ENCODE measurements around the gene CLK3.

The CLK3 gene

GRCh38 chr15:74632601-74633000 lies 17.0 kb downstream of the CLK3 start:
- 94% methylated on average over 9 of the region's 9 CpGs for WGBS
- no peak overlapping the region for H3K14ac ChIP-seq (ENCODE audit: low read length in 2 of 2)
- H2BK15ac ChIP-seq (ENCODE audit: low read depth, poor library complexity, severe bottlenecking): no peak overlapping the region
- no peak overlapping the region for H2BK120ac ChIP-seq (ENCODE audit: low read depth, low read length)
- H3K79me1 ChIP-seq (replicated peaks; ENCODE audit: low read length, poor library complexity, severe bottlenecking): peaks cover 34% of the 10 kb centered on the region
- H3K27ac ChIP-seq (ENCODE audit: low read length, poor library complexity, severe bottlenecking): no peak overlapping the region
- no peak overlapping the region for H2AFZ ChIP-seq (ENCODE audit: low read depth, low read length)
- H3K27me3 ChIP-seq (ENCODE audit: control insufficient read depth in 1 of 2, insufficient read depth in 1 of 2, low read length in 2 of 2): no peaks in the 10 kb centered on the region
- H3K9me3 ChIP-seq (ENCODE audit: control insufficient read depth, low read length): no peaks in the 10 kb centered on the region
- no peak overlapping the region for H3K18ac ChIP-seq (ENCODE audit: low read depth in 1 of 2, low read length in 2 of 2)
- H4K91ac ChIP-seq (ENCODE audit: low read length): no peak overlapping the region
- H2AK5ac ChIP-seq (ENCODE audit: low read length, severe bottlenecking): no peak overlapping the region
- no peak overlapping the region for H3K23ac ChIP-seq (ENCODE audit: low read length in 2 of 2)
- H2BK5ac ChIP-seq (ENCODE audit: low read depth, low read length, poor library complexity, severe bottlenecking): no peak overlapping the region
- H3K36me3 ChIP-seq (ENCODE audit: control insufficient read depth in 1 of 2, insufficient read depth in 2 of 2, low read depth in 1 of 2, low read length in 2 of 2): peaks cover 86 to 94% of the 10 kb centered on the region in 2 experiments
- H2BK12ac ChIP-seq (ENCODE audit: low read length in 2 of 2): no peak overlapping the region
- H3K4me2 ChIP-seq (ENCODE audit: low read length, poor library complexity, severe bottlenecking): no peak overlapping the region
- no peak overlapping the region for H3K4ac ChIP-seq (ENCODE audit: low read depth in 1 of 2, low read length in 2 of 2)
- no peak for DNase-seq
- H4K8ac ChIP-seq (ENCODE audit: low read length): no peak overlapping the region
- no peak overlapping the region for H3K9ac ChIP-seq (ENCODE audit: low read length)
- no peaks in the 10 kb centered on the region for H3K4me1 ChIP-seq (ENCODE audit: control insufficient read depth, insufficient read depth, low read depth, low read length)
- no peak overlapping the region for H3K4me3 ChIP-seq (ENCODE audit: insufficient read depth in 1 of 2, low read depth in 1 of 2, low read length in 2 of 2)

GRCh38 chr15:74633781-74634180 lies 18.1 kb downstream of the CLK3 start:
- H3K4ac ChIP-seq (ENCODE audit: low read depth in 1 of 2, low read length in 2 of 2): no peak overlapping the region
- no peak overlapping the region for H2BK5ac ChIP-seq (ENCODE audit: low read depth, low read length, poor library complexity, severe bottlenecking)
- H3K9me3 ChIP-seq (ENCODE audit: control insufficient read depth, low read length): no peaks in the 10 kb centered on the region
- peaks cover 34% of the 10 kb centered on the region for H3K79me1 ChIP-seq (replicated peaks; ENCODE audit: low read length, poor library complexity, severe bottlenecking)
- H2AFZ ChIP-seq (ENCODE audit: low read depth, low read length): no peak overlapping the region
- no peaks in the 10 kb centered on the region for H3K4me1 ChIP-seq (ENCODE audit: control insufficient read depth, insufficient read depth, low read depth, low read length)
- no peak overlapping the region for H2BK12ac ChIP-seq (ENCODE audit: low read length in 2 of 2)
- DNase-seq: no peak
- H2AK5ac ChIP-seq (ENCODE audit: low read length, severe bottlenecking): no peak overlapping the region
- no peak overlapping the region for H2BK120ac ChIP-seq (ENCODE audit: low read depth, low read length)
- no peak overlapping the region for H4K8ac ChIP-seq (ENCODE audit: low read length)
- no peak overlapping the region for H3K4me2 ChIP-seq (ENCODE audit: low read length, poor library complexity, severe bottlenecking)
- no peaks in the 10 kb centered on the region for H3K27me3 ChIP-seq (ENCODE audit: control insufficient read depth in 1 of 2, insufficient read depth in 1 of 2, low read length in 2 of 2)
- H3K14ac ChIP-seq (ENCODE audit: low read length in 2 of 2): no peak overlapping the region
- peaks cover 77 to 91% of the 10 kb centered on the region in 2 experiments for H3K36me3 ChIP-seq (ENCODE audit: control insufficient read depth in 1 of 2, insufficient read depth in 2 of 2, low read depth in 1 of 2, low read length in 2 of 2)
- H2BK15ac ChIP-seq (ENCODE audit: low read depth, poor library complexity, severe bottlenecking): no peak overlapping the region
- no peak overlapping the region for H3K27ac ChIP-seq (ENCODE audit: low read length, poor library complexity, severe bottlenecking)
- WGBS: 94% methylated on average over 2 of the region's 2 CpGs
- H3K9ac ChIP-seq (ENCODE audit: low read length): no peak overlapping the region
- H4K91ac ChIP-seq (ENCODE audit: low read length): no peak overlapping the region
- no peak overlapping the region for H3K18ac ChIP-seq (ENCODE audit: low read depth in 1 of 2, low read length in 2 of 2)
- H3K23ac ChIP-seq (ENCODE audit: low read length in 2 of 2): no peak overlapping the region
- H3K4me3 ChIP-seq (ENCODE audit: insufficient read depth in 1 of 2, low read depth in 1 of 2, low read length in 2 of 2): no peak overlapping the region

GRCh38 chr15:74635228-74635627 lies 19.6 kb downstream of the CLK3 start:
- no peak overlapping the region for H2BK5ac ChIP-seq (ENCODE audit: low read depth, low read length, poor library complexity, severe bottlenecking)
- 29% methylated on average over 5 of the region's 5 CpGs for WGBS
- H2BK12ac ChIP-seq (ENCODE audit: low read length in 2 of 2): no peak overlapping the region
- no peak overlapping the region for H3K18ac ChIP-seq (ENCODE audit: low read depth in 1 of 2, low read length in 2 of 2)
- no peak overlapping the region for H2BK120ac ChIP-seq (ENCODE audit: low read depth, low read length)
- peaks cover 41% of the 10 kb centered on the region for H3K79me1 ChIP-seq (replicated peaks; ENCODE audit: low read length, poor library complexity, severe bottlenecking)
- H2AFZ ChIP-seq (ENCODE audit: low read depth, low read length): no peak overlapping the region
- H3K4me1 ChIP-seq (ENCODE audit: control insufficient read depth, insufficient read depth, low read depth, low read length): no peaks in the 10 kb centered on the region
- no peaks in the 10 kb centered on the region for H3K27me3 ChIP-seq (ENCODE audit: control insufficient read depth in 1 of 2, insufficient read depth in 1 of 2, low read length in 2 of 2)
- H3K14ac ChIP-seq (ENCODE audit: low read length in 2 of 2): no peak overlapping the region
- H4K8ac ChIP-seq (ENCODE audit: low read length): no peak overlapping the region
- H4K91ac ChIP-seq (ENCODE audit: low read length): no peak overlapping the region
- no peak overlapping the region for H3K4me3 ChIP-seq (ENCODE audit: insufficient read depth in 1 of 2, low read depth in 1 of 2, low read length in 2 of 2)
- no peak overlapping the region for H2AK5ac ChIP-seq (ENCODE audit: low read length, severe bottlenecking)
- no peak overlapping the region for H3K9ac ChIP-seq (ENCODE audit: low read length)
- no peak overlapping the region for H2BK15ac ChIP-seq (ENCODE audit: low read depth, poor library complexity, severe bottlenecking)
- H3K9me3 ChIP-seq (ENCODE audit: control insufficient read depth, low read length): no peaks in the 10 kb centered on the region
- peak; percentile 69 for DNase-seq
- H3K36me3 ChIP-seq (ENCODE audit: control insufficient read depth in 1 of 2, insufficient read depth in 2 of 2, low read depth in 1 of 2, low read length in 2 of 2): peaks cover 74 to 91% of the 10 kb centered on the region in 2 experiments
- H3K27ac ChIP-seq (ENCODE audit: low read length, poor library complexity, severe bottlenecking): no peak overlapping the region
- H3K4me2 ChIP-seq (ENCODE audit: low read length, poor library complexity, severe bottlenecking): no peak overlapping the region
- H3K4ac ChIP-seq (ENCODE audit: low read depth in 1 of 2, low read length in 2 of 2): no peak overlapping the region
- no peak overlapping the region for H3K23ac ChIP-seq (ENCODE audit: low read length in 2 of 2)

- Histone ChIP-seq H3K27me3 (ENCODE audit: control insufficient read depth in 1 of 2, insufficient read depth in 1 of 2, low read length in 2 of 2) (no peaks in the 10 kb centered on the region), H3K23ac (ENCODE audit: low read length in 2 of 2) (no peak overlapping the region), H3K79me1 (replicated peaks; ENCODE audit: low read length, poor library complexity, severe bottlenecking) (peaks cover 48% of the 10 kb centered on the region), H3K4me2 (ENCODE audit: low read length, poor library complexity, severe bottlenecking) (no peak overlapping the region), H3K4me3 (ENCODE audit: insufficient read depth in 1 of 2, low read depth in 1 of 2, low read length in 2 of 2) (no peak overlapping the region), H2BK15ac (ENCODE audit: low read depth, poor library complexity, severe bottlenecking) (no peak overlapping the region), H3K14ac (ENCODE audit: low read length in 2 of 2) (no peak overlapping the region), H3K9me3 (ENCODE audit: control insufficient read depth, low read length) (no peaks in the 10 kb centered on the region), H2AFZ (ENCODE audit: low read depth, low read length) (no peak overlapping the region), H2BK5ac (ENCODE audit: low read depth, low read length, poor library complexity, severe bottlenecking) (no peak overlapping the region), H3K36me3 (ENCODE audit: control insufficient read depth in 1 of 2, insufficient read depth in 2 of 2, low read depth in 1 of 2, low read length in 2 of 2) (peaks cover 60 to 87% of the 10 kb centered on the region in 2 experiments), H3K9ac (ENCODE audit: low read length) (no peak overlapping the region), H2BK12ac (ENCODE audit: low read length in 2 of 2) (no peak overlapping the region), H2BK120ac (ENCODE audit: low read depth, low read length) (no peak overlapping the region), H2AK5ac (ENCODE audit: low read length, severe bottlenecking) (no peak overlapping the region), H4K8ac (ENCODE audit: low read length) (no peak overlapping the region), H3K18ac (ENCODE audit: low read depth in 1 of 2, low read length in 2 of 2) (no peak overlapping the region), H3K4ac (ENCODE audit: low read depth in 1 of 2, low read length in 2 of 2) (no peak overlapping the region), H3K4me1 (ENCODE audit: control insufficient read depth, insufficient read depth, low read depth, low read length) (no peaks in the 10 kb centered on the region), H3K27ac (ENCODE audit: low read length, poor library complexity, severe bottlenecking) (no peak overlapping the region), H4K91ac (ENCODE audit: low read length) (no peak overlapping the region)
- 100% methylated on average over 1 of the region's 1 CpG for WGBS
- DNase-seq: no peak
These were observed 21.3 kb downstream of the CLK3 start for GRCh38 chr15:74636984-74637383.
